HepG2 (cell line): Measurements from ENCODE around the gene PLXNA4. TPM values are rescaled to one million over a fixed set of nuclear protein-coding genes. Genes with fewer than 3 reads are reported as not detected.

Experiments used
- ATAC-seq: fragments of 200-7000 bp; cut with Tn5 transposase; 3 replicates; pipeline ENCODE4 v1.9.1; 2020; ENCODE audit warnings: mild to moderate bottlenecking, moderate library complexity
- BruUV-seq: library from RNA; stranded (reverse); fragments of 400-500 nt; replicated peaks from 2 replicates; lab custom pipeline; 2021; lab: Mats Ljungman, UMichigan
- CTCF ChIA-PET: fragments of 300-600 bp; formaldehyde crosslinking; extraction: SDS; loops from one replicate; lab custom pipeline; 2021; ENCODE audit warnings: low total read pairs, inconsistent platforms, low intra/inter-chr PET ratio; lab: Yijun Ruan, JAX
- POLR2A ChIA-PET: fragments of 350-600 bp; sonication (Branson Sonifier 250); formaldehyde crosslinking; loops from one replicate; lab custom pipeline; 2020; ENCODE audit warnings: antibody characterized with exemption, inconsistent platforms; lab: Yijun Ruan, JAX
- DNase-seq: peaks from one replicate; pipeline ENCODE4 v3.0.0-alpha.2; 2015; ENCODE audit warnings: low spot score
- FAIRE-seq: peaks from 3 replicates; lab custom pipeline; 2011; peaks lifted over from hg19 to GRCh38; lab: Jason Lieb, UNC
- H2AFZ ChIP-seq: one replicate; pipeline ENCODE4 v1.6.1; 2011; ENCODE audit warnings: low read length, inconsistent platforms
- H3K27ac ChIP-seq: fragments of 300-600 bp; 3 replicates; pipeline ENCODE4 v1.8.0; 2011; ENCODE audit warnings: mixed run types, mild to moderate bottlenecking, mixed read lengths, low read length, inconsistent platforms; ENCODE audit not compliant: insufficient read depth; ENCODE audit errors: extremely low read length
- H3K27me3 ChIP-seq, 2 experiments: fragments of 200-600 bp in 1 of 2; 2 replicates in 1 of 2; 3 replicates in 1 of 2; pipeline versions ENCODE4 v1.6.0 to v1.8.0; 2011; ENCODE audit warnings: low read length in 2 of 2, mild to moderate bottlenecking in 2 of 2, moderate library complexity in 2 of 2, inconsistent platforms in 1 of 2; ENCODE audit not compliant: insufficient read depth in 2 of 2, control insufficient read depth in 1 of 2
- H3K36me3 ChIP-seq, 2 experiments: fragments of 200-600 bp in 1 of 2; replicated peaks in 1 of 2; 2 replicates in 1 of 2; 3 replicates in 1 of 2; pipeline versions ENCODE4 v1.5.1 to v1.8.0; 2011; ENCODE audit warnings: low read length in 2 of 2, inconsistent platforms in 1 of 2; ENCODE audit not compliant: insufficient read depth in 2 of 2, control insufficient read depth in 1 of 2
- H3K4me1 ChIP-seq: 2 replicates; pipeline ENCODE4 v1.5.1; 2012; ENCODE audit warnings: low read length, inconsistent platforms; ENCODE audit not compliant: insufficient read depth
- H3K4me2 ChIP-seq: 2 replicates; pipeline ENCODE4 v1.6.0; 2011; ENCODE audit warnings: low read depth, low read length, inconsistent platforms
- H3K4me3 ChIP-seq, 3 experiments: fragments of 200-600 bp in 1 of 3; sonication (generic), shearing (Covaris generic) in 1 of 3; replicated peaks in 1 of 3; 2 replicates each; pipeline ENCODE4 v1.5.1; 2011 to 2016; ENCODE audit warnings: low read length in 3 of 3, inconsistent platforms in 2 of 3, low read depth in 2 of 3, mild to moderate bottlenecking in 2 of 3, control low read depth in 1 of 3, mixed read lengths in 1 of 3; ENCODE audit not compliant: insufficient read depth in 1 of 3
- H3K79me2 ChIP-seq: one replicate; pipeline ENCODE4 v1.6.1; 2011; ENCODE audit warnings: low read length, inconsistent platforms; ENCODE audit not compliant: insufficient read depth
- H3K9ac ChIP-seq: 2 replicates; pipeline ENCODE4 v1.6.0; 2011; ENCODE audit warnings: mild to moderate bottlenecking, low read depth, low read length, inconsistent platforms; ENCODE audit not compliant: insufficient read depth
- H3K9me3 ChIP-seq: 2 replicates; pipeline ENCODE4 v1.5.1; 2012; ENCODE audit warnings: mild to moderate bottlenecking, low read length
- H4K20me1 ChIP-seq: 2 replicates; pipeline ENCODE4 v1.6.0; 2011; ENCODE audit warnings: inconsistent platforms, mild to moderate bottlenecking, low read length, moderate library complexity; ENCODE audit not compliant: insufficient read depth
- BHLHE40 ChIP-seq: IDR thresholded peaks from 2 replicates; pipeline ENCODE4 v1.6.1; 2011; ENCODE audit warnings: low read length, improper control_type of control experiment
- FOXK1 ChIP-seq: sonication (generic); formaldehyde crosslinking; IDR thresholded peaks from 2 replicates; pipeline ENCODE4 v1.4.0; 2020; ENCODE audit warnings: low read depth, missing genetic modification reagents, borderline replicate concordance
- GPBP1L1 ChIP-seq: sonication (generic); formaldehyde crosslinking; IDR thresholded peaks from 2 replicates; pipeline ENCODE4 v1.5.0; 2020; ENCODE audit warnings: mild to moderate bottlenecking, missing genetic modification reagents
- GTF2F1 ChIP-seq: fragments of 150-350 bp; IDR thresholded peaks from 2 replicates; pipeline ENCODE4 v1.6.1; 2014; ENCODE audit warnings: low read length
- IRF2 ChIP-seq: IDR thresholded peaks from 2 replicates; pipeline ENCODE4 v1.6.1; 2018; ENCODE audit warnings: missing genetic modification reagents, missing compliant biosample characterization
- JUND ChIP-seq: sonication (generic); formaldehyde crosslinking; IDR thresholded peaks from 2 replicates; pipeline ENCODE4 v1.8.0; 2022; ENCODE audit warnings: mild to moderate bottlenecking, missing genetic modification reagents
- MNT ChIP-seq: fragments of 450-650 bp; IDR thresholded peaks from 2 replicates; pipeline ENCODE4 v1.6.1; 2016
- NFKBIZ ChIP-seq: IDR thresholded peaks from 2 replicates; pipeline ENCODE4 v1.6.1; 2018; ENCODE audit warnings: missing genetic modification reagents, missing compliant biosample characterization
- NR2F6 ChIP-seq, 2 experiments: IDR thresholded peaks; 2 replicates each; pipeline ENCODE4 v1.6.1; 2016; ENCODE audit warnings: antibody characterized with exemption in 1 of 2, mild to moderate bottlenecking in 1 of 2
- POLR2AphosphoS5 ChIP-seq: IDR thresholded peaks from 2 replicates; pipeline ENCODE4 v1.6.1; 2012; ENCODE audit warnings: low read depth, low read length
- SOX5 ChIP-seq: IDR thresholded peaks from 2 replicates; pipeline ENCODE4 v1.6.1; 2016; ENCODE audit warnings: borderline replicate concordance
- TP53 ChIP-seq: sonication (generic); formaldehyde crosslinking; conservative IDR thresholded peaks from 2 replicates; pipeline ENCODE4 v1.4.0; 2020; ENCODE audit warnings: missing genetic modification reagents
- ZFP82 ChIP-seq: sonication (generic); formaldehyde crosslinking; IDR thresholded peaks from 2 replicates; pipeline ENCODE4 v1.5.1; 2020; ENCODE audit warnings: mild to moderate bottlenecking, missing genetic modification reagents, borderline replicate concordance
- ZFYVE20 ChIP-seq: sonication (generic); formaldehyde crosslinking; IDR thresholded peaks from 2 replicates; pipeline ENCODE4 v1.8.0; 2023; ENCODE audit warnings: low read depth, mild to moderate bottlenecking, moderate library complexity, missing genetic modification reagents, borderline replicate concordance
- ZHX1 ChIP-seq: sonication (generic); formaldehyde crosslinking; IDR thresholded peaks from 2 replicates; pipeline ENCODE4 v1.8.1; 2022; ENCODE audit warnings: low read depth, mild to moderate bottlenecking, missing genetic modification reagents
- ZNF280B ChIP-seq: sonication (generic); formaldehyde crosslinking; IDR thresholded peaks from 2 replicates; pipeline ENCODE4 v1.5.0; 2020; ENCODE audit warnings: missing genetic modification reagents, mild to moderate bottlenecking, borderline replicate concordance
- ZNF549 ChIP-seq: sonication (generic); formaldehyde crosslinking; IDR thresholded peaks from 2 replicates; pipeline ENCODE4 v1.5.0; 2020; ENCODE audit warnings: missing genetic modification reagents
- ZNF558 ChIP-seq: sonication (generic); formaldehyde crosslinking; IDR thresholded peaks from 2 replicates; pipeline ENCODE4 v1.9.0; 2022; ENCODE audit warnings: mild to moderate bottlenecking, missing genetic modification reagents, borderline replicate concordance
- ZNF782 ChIP-seq: sonication (generic); formaldehyde crosslinking; IDR thresholded peaks from 2 replicates; pipeline ENCODE4 v1.4.0; 2020; ENCODE audit warnings: missing genetic modification reagents, mild to moderate bottlenecking, borderline replicate concordance
- WGBS: methylation state at CpG from one replicate; pipeline ENCODE4 v1.1.6; 2017; ENCODE audit warnings: low lambda C conversion rate; 5-methylcytosine and 5-hydroxymethylcytosine counted together
- in situ Hi-C: cut with HindIII; loops from 2 replicates; pipeline ENCODE4 v1.10.0; 2017; ENCODE audit warnings: low pct_unique_long_range_greater_than_20kb; ENCODE audit not compliant: extremely low pct_ligation_motif_present
- intact Hi-C: fragments of 100-400 bp; cut with micrococcal nuclease; formaldehyde crosslinking; loops from one replicate; pipeline ENCODE4 v1.10.0; 2022; ENCODE audit not compliant: unreplicated experiment
- polyA plus RNA-seq, 8 experiments: library from polyadenylated mRNA; depleted of rRNA in 3 of 8; stranded (reverse) in 7 of 8; unstranded in 1 of 8; fragments of >200 nt; fragmentation: Illumina TruSeq in 4 of 8; extraction: Trizol in 4 of 8; gene quantifications; 2 replicates each; pipeline versions ENCODE4 v1.2.1 to v1.2.3, GENCODE V29; 2011 to 2016; ENCODE audit warnings: low read depth in 4 of 8, missing spikeins in 1 of 8, mixed read lengths in 1 of 8; ENCODE audit not compliant: insufficient read depth in 1 of 8
- total RNA-seq, 5 experiments: library from RNA; depleted of rRNA; stranded (reverse); fragments of >200 nt; fragmentation: Illumina TruSeq; extraction: Trizol; gene quantifications; 2 replicates each; pipeline ENCODE4 v1.2.3, GENCODE V29; 2016; ENCODE audit warnings: low read depth in 1 of 5

PLXNA4 gene
- total and polyA plus RNA-seq, 2 of the 13 experiments (the other 11 are each of a cell fraction or from before 2014, with no cell fraction given), result 0.01 to 0.04 TPM

GRCh38 chr7:132619967-132620366, 43.7 kb upstream of the PLXNA4 start (continued):
- TF ChIP-seq ZHX1 (CRISPR knock-in tag) (no peak), NFKBIZ (CRISPR knock-in tag) (no peak), BHLHE40 (no peak), ZNF280B (CRISPR knock-in tag) (no peak)

GRCh38 chr7:132618956-132619305, 42.7 kb upstream of the PLXNA4 start:
- no peak for DNase-seq
- Histone ChIP-seq H3K27ac (no peak overlapping the region), H3K9ac (no peak overlapping the region), H3K9me3 (no peaks in the 10 kb centered on the region), H2AFZ (no peak overlapping the region), H3K4me1 (no peaks in the 10 kb centered on the region), H3K79me2 (no peaks in the 10 kb centered on the region), H3K27me3 (peaks cover 2 to 35% of the 10 kb centered on the region in 2 experiments; a peak in 3 of 5 replicates), H3K36me3 (no peaks in the 10 kb centered on the region), H4K20me1 (no peaks in the 10 kb centered on the region), H3K4me3 (no peak overlapping the region), H3K4me2 (no peak overlapping the region)
- in situ Hi-C loops, result no loop called here
- CTCF ChIA-PET, result no interaction called here
- ATAC-seq, result no peak
- FAIRE-seq, result no peak
- intact Hi-C loops, result no loop called here
- 7% methylated on average over 2 of the region's 2 CpGs for WGBS
- POLR2A ChIA-PET, result no interaction called here
- BruUV-seq, result no TSS peak
- TF ChIP-seq TP53 (CRISPR knock-in tag) (no peak), ZNF558 (CRISPR knock-in tag) (no peak), GPBP1L1 (CRISPR knock-in tag) (no peak), JUND (CRISPR knock-in tag) (no peak), GTF2F1 (no peak), ZFP82 (no peak), POLR2AphosphoS5 (no peak), SOX5 (CRISPR knock-in tag) (no peak), FOXK1 (no peak), ZNF549 (CRISPR knock-in tag) (no peak), IRF2 (CRISPR knock-in tag) (no peak), MNT (no peak), ZNF782 (CRISPR knock-in tag) (no peak), ZFYVE20 (no peak), NR2F6 (IDR thresholded peaks at IDR 0.05) (no peak), NR2F6 (CRISPR knock-in tag; IDR thresholded peaks at IDR 0.05) (no peak)
